SK-N-MC (cell line): ENCODE measurements around the gene CBL.

Experiments used
- EZH2 ChIP-seq: fragments of 200-600 bp; sonication (generic); IDR thresholded peaks from one replicate; pipeline ENCODE4 v1.6.1; 2017; ENCODE audit warnings: antibody characterized with exemption
- POLR2AphosphoS5 ChIP-seq: IDR thresholded peaks from 2 replicates; pipeline ENCODE4 v1.6.1; 2012; ENCODE audit warnings: mild to moderate bottlenecking, low read depth, low read length, borderline replicate concordance

DNA sequence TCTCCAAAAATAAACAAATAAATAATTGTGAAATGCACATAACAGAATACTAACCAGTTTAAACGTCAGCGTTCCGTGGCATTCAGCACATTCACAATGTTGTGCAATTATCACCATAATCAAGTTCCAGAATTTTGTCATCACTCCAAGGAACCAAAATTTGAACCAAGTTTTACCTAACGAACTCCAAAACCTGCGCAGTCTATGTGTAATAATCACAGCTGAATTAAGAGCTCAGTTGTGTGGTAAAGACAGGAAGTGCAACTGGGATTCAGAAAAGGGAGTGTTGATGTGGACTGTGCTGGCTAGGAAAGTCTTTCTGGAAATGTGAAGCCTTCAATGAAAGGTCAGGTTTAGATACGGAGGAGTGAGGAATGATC, 116.2 kb downstream of the CBL start:
- TF ChIP-seq EZH2 (no peak), POLR2AphosphoS5 (no peak)
